ENCODE measurements around the gene CELA2A. TPM values are rescaled to one million over a fixed set of nuclear protein-coding genes. Genes with fewer than 3 reads are reported as not detected.
"Not testable (repeated sequence)": the region's sequence is repeated elsewhere in the genome, so short reads cannot be mapped to it uniquely, and the experiment has no call there.

Gene CELA2A
- total RNA-seq, 1 donor from 2014 or later, result not detected

DNA sequence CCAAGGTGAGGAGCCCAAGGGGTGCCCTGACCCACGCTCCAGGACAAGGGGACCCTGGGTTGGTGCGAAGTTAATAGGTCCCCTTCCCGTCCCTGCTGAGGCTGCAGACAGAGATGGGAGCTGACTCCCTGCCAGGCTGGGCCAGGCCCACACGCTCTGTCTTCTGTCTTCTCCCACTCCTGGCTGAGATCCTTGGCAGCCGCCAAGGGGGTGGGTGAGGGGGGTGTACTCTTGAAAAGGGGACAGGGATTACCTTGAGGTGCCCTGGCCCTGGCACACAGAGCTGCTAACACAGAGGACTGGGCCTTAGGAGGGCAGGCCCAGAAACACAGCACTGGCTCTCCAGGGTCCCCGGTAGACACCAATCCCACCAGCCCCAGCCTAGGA lies 29.3 kb upstream of the CELA2A start:
- H3K4me1 ChIP-seq, result no peaks in the 10 kb centered on the region
- Mint-ChIP-seq H3K9me3 (no peaks in the 10 kb centered on the region), H3K4me3 (peak overlapping the region; percentile 50), H3K4me1 (peaks cover 13% of the 10 kb centered on the region), H3K36me3 (no peaks in the 10 kb centered on the region), H3K27ac (no peak overlapping the region), H3K27me3 (ENCODE audit: insufficient read depth, low read depth) (peaks cover 11% of the 10 kb centered on the region)
- H4K20me1 ChIP-seq (ENCODE audit: low read depth), result no peaks in the 10 kb centered on the region
- no peak overlapping the region for H3K9ac ChIP-seq
- H3F3A ChIP-seq (ENCODE audit: low read depth), result no peaks in the 10 kb centered on the region
- no peaks in the 10 kb centered on the region for H3K27me3 ChIP-seq
- TF ChIP-seq EZH2phosphoT487 (IDR thresholded peaks at IDR 0.05) (no peak), EZH2 (IDR thresholded peaks at IDR 0.05) (no peak)
- TF ChIP-seq, protein P1, sequence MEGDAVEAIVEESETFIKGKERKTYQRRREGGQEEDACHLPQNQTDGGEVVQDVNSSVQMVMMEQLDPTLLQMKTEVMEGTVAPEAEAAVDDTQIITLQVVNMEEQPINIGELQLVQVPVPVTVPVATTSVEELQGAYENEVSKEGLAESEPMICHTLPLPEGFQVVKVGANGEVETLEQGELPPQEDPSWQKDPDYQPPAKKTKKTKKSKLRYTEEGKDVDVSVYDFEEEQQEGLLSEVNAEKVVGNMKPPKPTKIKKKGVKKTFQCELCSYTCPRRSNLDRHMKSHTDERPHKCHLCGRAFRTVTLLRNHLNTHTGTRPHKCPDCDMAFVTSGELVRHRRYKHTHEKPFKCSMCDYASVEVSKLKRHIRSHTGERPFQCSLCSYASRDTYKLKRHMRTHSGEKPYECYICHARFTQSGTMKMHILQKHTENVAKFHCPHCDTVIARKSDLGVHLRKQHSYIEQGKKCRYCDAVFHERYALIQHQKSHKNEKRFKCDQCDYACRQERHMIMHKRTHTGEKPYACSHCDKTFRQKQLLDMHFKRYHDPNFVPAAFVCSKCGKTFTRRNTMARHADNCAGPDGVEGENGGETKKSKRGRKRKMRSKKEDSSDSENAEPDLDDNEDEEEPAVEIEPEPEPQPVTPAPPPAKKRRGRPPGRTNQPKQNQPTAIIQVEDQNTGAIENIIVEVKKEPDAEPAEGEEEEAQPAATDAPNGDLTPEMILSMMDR (IDR thresholded peaks at IDR 0.05), result no peak
- DNase-seq (ENCODE audit: low spot score), result no peak
- H3K36me3 ChIP-seq, result no peaks in the 10 kb centered on the region
- no peak overlapping the region for H3K27ac ChIP-seq
- H3K4me2 ChIP-seq, result no peak overlapping the region
- H2AFZ ChIP-seq (replicated peaks), result no peak overlapping the region
- H3K4me3 ChIP-seq, result no peak overlapping the region
- H3K79me2 ChIP-seq (ENCODE audit: low read depth), result no peaks in the 10 kb centered on the region
- no peaks in the 10 kb centered on the region for H3K9me3 ChIP-seq (ENCODE audit: low read depth)

DNA sequence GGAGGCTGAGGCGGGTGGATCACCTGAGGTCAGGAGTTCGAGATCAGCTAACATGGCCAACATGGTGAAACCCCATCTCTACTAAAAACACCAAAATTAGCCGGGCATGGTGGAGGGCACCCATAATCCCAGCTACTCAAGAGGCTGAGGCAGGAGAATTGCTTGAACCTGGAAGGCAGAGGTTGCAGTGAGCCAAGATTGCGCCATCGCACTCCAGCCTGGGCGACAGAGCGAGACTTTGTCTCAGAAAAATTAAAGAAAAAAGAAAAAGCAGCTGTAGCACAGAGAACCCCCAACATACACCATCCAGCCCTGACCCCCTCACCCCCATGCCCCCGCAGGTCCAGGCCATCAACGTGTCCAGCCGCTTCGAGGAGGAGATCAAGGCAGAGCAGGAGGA lies 28.3 kb upstream of the CELA2A start:
- H3K4me1 Mint-ChIP-seq, result peaks cover 17% of the 10 kb centered on the region
- not testable (repeated sequence) for H3K27ac ChIP-seq; H3K9me3 Mint-ChIP-seq; H3K4me2 ChIP-seq; H3K9ac ChIP-seq; DNase-seq (ENCODE audit: low spot score); H3K4me3 ChIP-seq; H3K36me3 ChIP-seq; H3K79me2 ChIP-seq (ENCODE audit: low read depth); H4K20me1 ChIP-seq (ENCODE audit: low read depth); H2AFZ ChIP-seq (replicated peaks); H3K4me1 ChIP-seq; H3K9me3 ChIP-seq (ENCODE audit: low read depth); H3K36me3 Mint-ChIP-seq; H3F3A ChIP-seq (ENCODE audit: low read depth); H3K4me3 Mint-ChIP-seq; H3K27me3 ChIP-seq
- H3K27ac Mint-ChIP-seq, result peak overlapping the region; percentile 74
- peaks cover 11% of the 10 kb centered on the region for H3K27me3 Mint-ChIP-seq (ENCODE audit: insufficient read depth, low read depth)

GRCh38 chr1:15428815-15429435 lies 27.6 kb upstream of the CELA2A start:
- no peak overlapping the region for H3K4me3 Mint-ChIP-seq
- Histone ChIP-seq H3K27me3 (no peaks in the 10 kb centered on the region), H3F3A (ENCODE audit: low read depth) (no peaks in the 10 kb centered on the region), H4K20me1 (ENCODE audit: low read depth) (no peaks in the 10 kb centered on the region), H2AFZ (replicated peaks) (no peak overlapping the region), H3K9me3 (ENCODE audit: low read depth) (no peaks in the 10 kb centered on the region), H3K4me3 (no peak overlapping the region), H3K4me1 (no peaks in the 10 kb centered on the region), H3K9ac (no peak overlapping the region), H3K36me3 (no peaks in the 10 kb centered on the region), H3K79me2 (ENCODE audit: low read depth) (no peaks in the 10 kb centered on the region), H3K27ac (no peak overlapping the region), H3K4me2 (no peak overlapping the region)
- no peaks in the 10 kb centered on the region for H3K9me3 Mint-ChIP-seq
- TF ChIP-seq, protein P1 (IDR thresholded peaks at IDR 0.05), result no peak
- TF ChIP-seq EZH2phosphoT487 (IDR thresholded peaks at IDR 0.05) (no peak), EZH2 (IDR thresholded peaks at IDR 0.05) (no peak)
- H3K4me1 Mint-ChIP-seq, result peaks cover 20% of the 10 kb centered on the region
- DNase-seq (ENCODE audit: low spot score), result no peak
- H3K36me3 Mint-ChIP-seq, result no peaks in the 10 kb centered on the region
- H3K27ac Mint-ChIP-seq, result no peak overlapping the region
- H3K27me3 Mint-ChIP-seq (ENCODE audit: insufficient read depth, low read depth), result peaks cover 11% of the 10 kb centered on the region

DNA sequence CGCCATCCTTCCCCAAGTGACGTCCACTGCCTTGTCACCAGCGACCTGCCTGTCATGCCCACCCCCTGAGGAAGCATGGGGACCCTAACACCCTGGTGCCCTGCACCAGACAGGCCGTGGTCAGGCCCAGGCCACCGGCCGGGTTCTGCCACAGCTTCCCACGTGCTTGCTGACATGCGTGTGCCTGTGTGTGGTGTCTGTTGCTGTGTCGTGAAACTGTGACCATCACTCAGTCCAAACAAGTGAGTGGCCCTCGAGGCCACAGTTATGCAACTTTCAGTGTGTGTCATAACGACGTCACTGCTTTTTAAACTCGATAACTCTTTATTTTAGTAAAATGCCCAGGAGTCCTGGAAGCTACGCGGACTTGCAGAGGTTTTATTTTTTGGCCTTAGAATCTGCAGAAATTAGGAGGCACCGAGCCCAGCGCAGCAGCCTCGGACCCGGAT lies 26.8 kb upstream of the CELA2A start:
- Mint-ChIP-seq H3K4me3 (no peak overlapping the region), H3K27ac (no peak overlapping the region), H3K4me1 (peaks cover 17% of the 10 kb centered on the region), H3K27me3 (ENCODE audit: insufficient read depth, low read depth) (peaks cover 10% of the 10 kb centered on the region), H3K36me3 (no peaks in the 10 kb centered on the region), H3K9me3 (no peaks in the 10 kb centered on the region)
- Histone ChIP-seq H3K27me3 (no peaks in the 10 kb centered on the region), H3K4me1 (no peaks in the 10 kb centered on the region), H3K4me3 (no peak overlapping the region), H3K79me2 (ENCODE audit: low read depth) (no peaks in the 10 kb centered on the region), H2AFZ (replicated peaks) (no peak overlapping the region), H3F3A (ENCODE audit: low read depth) (no peaks in the 10 kb centered on the region), H3K9me3 (ENCODE audit: low read depth) (no peaks in the 10 kb centered on the region), H3K27ac (no peak overlapping the region), H3K36me3 (no peaks in the 10 kb centered on the region), H3K9ac (no peak overlapping the region), H3K4me2 (no peak overlapping the region), H4K20me1 (ENCODE audit: low read depth) (no peaks in the 10 kb centered on the region)
- no peak for TF ChIP-seq EZH2phosphoT487 (IDR thresholded peaks at IDR 0.05)
- TF ChIP-seq, protein P1 (IDR thresholded peaks at IDR 0.05), result no peak
- TF ChIP-seq EZH2 (IDR thresholded peaks at IDR 0.05), result no peak
- DNase-seq (ENCODE audit: low spot score), result no peak

All from neural progenitor cell (in vitro differentiated cells).